ENCODE results near the gene CLDN2.

- TF ChIP-seq CTCF (IDR thresholded peaks at IDR 0.05; ENCODE audit: low read length) (no peak), EZH2 (IDR thresholded peaks at IDR 0.05; ENCODE audit: borderline replicate concordance, low read length) (no peak)
Measured at GRCh38 chrX:106957856-106958255, 37.7 kb downstream of the CLDN2 start.
